Activated naive CD4-positive, alpha-beta T cell treated with Interleukin-2 at 50 U/mL for 16 hours (primary cell): ENCODE measurements around the gene SYT17.
"Not testable (repeated sequence)": the region's sequence is repeated elsewhere in the genome, so short reads cannot be mapped to it uniquely, and the experiment has no call there.

ENCODE experiments used
- DNase-seq: peaks from one replicate; pipeline ENCODE4 v3.0.0-alpha.2; 2020

Gene SYT17

DNA sequence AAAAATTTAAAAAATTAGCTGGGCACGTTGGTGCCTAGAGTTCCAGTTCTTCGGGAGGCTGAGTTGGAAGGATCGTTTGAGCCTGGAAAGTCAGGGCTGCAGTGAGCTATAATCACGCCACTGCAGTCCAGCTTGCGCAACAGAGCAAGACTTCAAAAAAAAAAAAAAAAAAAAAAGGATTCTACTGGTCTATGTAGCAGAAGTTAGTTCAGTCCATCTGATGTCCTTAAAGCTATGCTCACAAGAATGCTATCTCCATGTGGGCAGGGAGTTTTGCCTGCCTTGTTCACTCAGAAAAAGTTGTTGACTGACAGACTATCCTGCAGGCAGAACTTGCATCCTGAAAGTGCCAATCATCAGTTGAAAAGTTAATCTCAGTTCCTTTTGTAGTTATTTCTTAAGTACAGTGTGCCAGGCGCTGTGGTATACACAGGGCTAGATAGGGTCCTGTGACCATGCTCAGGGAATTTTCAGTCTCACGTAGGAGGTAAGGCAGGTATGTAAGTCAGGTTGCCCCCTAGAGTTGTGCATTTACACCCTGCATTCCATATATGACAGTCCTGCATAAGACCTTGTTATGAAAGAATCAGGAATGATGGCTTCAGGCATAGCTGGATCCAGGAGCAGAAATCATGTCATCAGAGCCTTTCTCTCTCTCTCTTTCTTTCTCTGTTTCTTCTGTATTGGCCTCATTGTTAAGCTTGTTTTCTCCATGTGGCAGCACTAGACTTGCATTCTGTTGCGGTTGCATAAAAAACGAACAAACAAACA is 7.6 kb downstream of the SYT17 start:
- DNase-seq, result no peak

DNA sequence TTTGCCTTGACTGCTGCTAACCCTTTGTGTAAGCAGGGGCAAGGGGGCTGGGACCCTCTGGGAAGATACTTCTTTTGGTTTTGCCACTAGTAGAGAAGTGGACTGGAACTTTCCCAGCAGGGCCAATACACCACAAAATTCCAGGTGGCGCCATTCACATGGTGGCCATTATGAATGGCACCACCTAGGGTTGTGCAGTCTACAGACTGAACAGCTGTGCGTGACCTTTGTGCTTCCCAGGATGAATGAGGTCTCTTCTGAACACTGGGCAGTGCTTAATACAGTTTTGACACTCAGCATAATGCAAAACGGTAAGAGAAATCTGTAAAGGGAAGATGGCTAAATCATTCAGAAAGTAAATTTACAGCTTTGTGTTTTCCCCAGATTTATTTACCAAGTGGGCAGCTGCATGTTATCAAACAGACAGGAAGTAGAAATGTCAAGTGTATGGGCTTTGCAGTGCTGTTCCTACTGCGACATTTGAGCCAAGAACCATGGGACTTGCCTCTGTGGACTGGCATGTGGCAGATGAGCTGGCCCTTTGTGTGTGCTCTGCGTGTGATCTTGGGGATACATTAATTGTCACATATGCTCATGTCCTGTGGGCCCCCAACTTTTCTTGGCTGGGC is 9.2 kb downstream of the SYT17 start:
- no peak for DNase-seq

DNA sequence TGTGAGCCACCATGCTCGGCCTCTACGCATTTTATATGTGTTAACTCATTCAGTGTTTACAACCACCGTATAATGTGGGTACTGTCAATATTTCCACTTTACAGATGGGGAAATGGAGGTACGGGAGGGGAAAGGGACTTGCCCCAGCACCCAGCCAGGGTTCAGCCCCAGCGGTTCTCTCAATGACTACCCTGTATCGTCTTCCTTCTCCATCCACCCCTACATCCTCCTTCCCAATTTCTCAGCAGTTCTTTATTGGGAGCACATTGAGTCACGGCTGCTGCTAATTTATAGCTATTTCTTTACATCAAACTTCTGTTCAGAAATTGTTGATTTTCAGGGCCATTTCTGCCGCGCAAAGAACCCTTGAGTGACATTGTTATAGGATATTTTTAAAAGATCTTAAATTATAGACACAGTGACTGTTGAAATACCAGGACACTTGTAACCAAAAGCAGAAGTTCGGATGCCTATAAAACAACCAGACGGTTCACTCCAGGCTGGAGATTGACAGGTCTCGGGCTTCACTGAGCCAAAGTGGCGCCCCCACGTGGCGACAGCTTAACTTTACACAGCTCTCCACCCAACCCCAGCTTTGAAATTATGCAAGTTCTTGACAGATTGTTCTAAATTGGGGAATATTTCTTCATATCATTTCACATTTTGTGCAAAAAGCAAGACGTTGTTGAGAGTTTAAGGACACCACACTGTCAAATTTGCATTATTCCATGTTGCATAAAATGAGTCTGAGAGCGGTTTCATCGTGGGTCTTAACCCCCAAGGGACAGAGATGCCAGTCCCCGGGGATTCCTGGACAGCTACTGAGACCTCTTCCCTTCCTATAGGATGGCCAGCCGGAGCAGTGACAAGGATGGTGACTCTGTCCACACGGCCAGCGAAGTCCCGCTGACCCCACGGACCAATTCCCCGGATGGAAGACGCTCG is 11.8 kb downstream of the SYT17 start:
- peak; percentile 48 for DNase-seq

DNA sequence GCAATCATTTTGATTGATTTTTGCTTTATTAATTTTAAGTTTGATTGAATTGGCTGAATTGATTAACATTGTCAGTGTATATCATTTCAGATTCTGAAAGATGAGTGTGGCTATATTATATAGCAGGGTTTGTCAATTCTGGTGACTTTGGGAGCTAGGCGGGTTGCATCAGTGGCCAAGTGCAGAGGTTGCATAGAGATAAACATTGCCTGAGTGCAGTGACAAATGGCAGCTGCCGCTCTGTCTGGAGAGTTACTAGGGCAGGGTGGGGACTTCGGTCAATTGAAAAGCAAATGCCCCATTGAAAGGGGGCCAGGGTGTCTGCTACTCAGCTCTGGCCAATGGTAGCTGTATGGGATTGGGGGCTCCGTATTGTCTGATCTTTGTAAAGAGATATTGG is 12.7 kb downstream of the SYT17 start:
- no peak for DNase-seq

DNA sequence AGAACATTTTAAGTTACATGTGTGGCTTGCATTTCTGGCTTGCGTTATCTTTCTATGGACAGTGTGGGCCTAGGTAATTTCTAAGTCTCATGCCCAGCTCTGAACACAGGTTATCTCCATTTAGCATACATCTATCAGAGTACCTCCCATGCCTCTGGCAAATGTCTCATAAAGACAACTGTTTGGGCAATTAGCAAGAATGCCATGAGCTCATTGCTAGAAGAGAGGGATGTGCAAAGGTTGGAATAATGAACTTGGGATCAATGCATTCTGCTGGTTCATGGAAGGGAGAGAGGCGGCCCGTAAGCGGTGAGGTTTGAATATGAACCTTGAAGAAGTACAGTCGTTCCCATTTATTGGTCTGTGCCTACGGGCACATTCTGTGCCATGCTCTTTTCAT is 14.4 kb downstream of the SYT17 start:
- no peak for DNase-seq

DNA sequence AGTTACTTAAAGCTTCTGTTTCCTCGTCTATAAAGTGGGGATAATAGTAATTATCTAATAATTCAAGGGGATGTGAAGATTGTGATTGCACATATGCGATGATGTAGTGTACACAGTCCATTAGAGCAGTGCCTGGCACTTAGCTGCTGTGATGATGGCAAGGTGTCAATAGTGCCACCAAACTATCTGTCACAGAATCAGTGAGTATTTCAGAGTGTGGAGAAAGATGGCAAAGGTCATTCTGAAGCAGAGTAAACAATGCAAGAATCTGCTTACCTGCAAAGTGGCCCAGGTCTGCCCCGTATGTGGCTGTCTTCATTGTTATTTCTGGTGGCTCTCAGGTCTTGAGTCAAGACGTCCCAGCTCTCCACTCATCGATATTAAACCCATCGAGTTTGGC is 15.1 kb downstream of the SYT17 start:
- DNase-seq, result no peak

DNA sequence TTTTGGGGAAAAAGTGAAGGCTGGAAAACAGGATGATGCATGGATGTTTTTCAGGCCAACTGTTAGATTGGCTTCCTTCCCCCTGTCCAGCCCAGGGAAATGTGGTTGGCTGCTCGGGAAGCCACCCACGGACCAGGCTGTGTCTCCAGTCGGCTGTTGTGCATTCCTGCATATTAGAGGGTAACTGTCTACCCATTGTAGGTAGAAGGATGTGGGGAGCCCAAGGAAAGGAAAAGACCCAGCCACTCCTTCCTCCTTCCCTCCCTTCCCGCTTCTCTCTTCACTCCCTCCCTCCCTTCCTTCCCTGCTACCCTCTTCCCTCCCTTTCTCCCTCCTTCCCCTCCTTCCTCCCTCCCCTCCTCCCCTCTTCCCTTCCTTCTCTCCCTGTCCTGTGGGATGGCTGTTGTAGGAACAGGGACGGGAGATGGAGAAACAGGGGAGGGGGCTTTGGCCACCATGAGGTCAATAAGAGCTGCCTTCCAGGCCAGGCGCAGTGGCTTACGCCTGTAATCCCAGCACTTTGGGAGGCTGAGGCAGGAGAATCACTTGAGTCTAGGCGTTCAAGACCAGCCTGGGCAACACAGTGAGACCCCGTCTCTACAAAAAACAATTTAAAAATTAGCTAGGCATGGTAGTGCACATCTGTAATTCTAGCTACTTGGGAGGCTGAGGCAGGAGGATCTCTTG is 16.9 kb downstream of the SYT17 start:
- no peak for DNase-seq

DNA sequence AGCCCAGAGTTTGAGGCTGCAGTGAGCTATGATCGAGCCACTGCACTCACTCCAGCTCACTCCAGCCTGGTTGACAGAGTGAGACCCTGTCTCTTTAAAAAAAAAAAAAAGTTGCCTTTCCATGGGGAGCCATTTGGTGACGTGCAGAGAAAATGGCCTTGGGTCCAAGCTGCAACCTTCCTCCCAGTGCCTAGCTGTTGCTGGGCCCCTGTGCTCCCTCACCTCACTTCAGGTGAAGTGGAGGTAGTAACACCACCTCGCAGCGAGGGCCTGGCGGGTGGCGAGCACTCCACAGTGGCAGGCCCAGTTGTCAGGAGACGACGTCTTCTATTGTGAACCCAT is 17.4 kb downstream of the SYT17 start:
- no peak for DNase-seq

DNA sequence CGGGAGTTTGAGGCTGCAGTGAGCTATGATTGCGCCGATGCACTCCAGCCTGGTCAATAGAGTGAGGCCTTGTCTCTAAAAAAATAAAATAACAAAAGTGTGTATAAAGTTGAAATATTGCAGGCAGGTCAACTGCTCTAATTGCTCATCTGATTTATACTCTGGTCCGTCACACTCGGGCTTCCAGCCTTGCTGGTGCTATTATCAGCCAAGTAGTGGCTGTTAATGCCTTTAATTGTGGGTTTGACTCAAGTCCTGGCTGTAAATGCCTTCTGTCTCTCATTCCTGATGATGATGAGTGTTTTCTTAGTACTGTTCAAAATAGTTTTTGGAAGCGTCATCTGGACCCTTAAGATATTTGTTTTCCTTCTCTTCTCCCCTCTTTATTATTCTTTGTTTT is 18.4 kb downstream of the SYT17 start:
- DNase-seq, result no peak

DNA sequence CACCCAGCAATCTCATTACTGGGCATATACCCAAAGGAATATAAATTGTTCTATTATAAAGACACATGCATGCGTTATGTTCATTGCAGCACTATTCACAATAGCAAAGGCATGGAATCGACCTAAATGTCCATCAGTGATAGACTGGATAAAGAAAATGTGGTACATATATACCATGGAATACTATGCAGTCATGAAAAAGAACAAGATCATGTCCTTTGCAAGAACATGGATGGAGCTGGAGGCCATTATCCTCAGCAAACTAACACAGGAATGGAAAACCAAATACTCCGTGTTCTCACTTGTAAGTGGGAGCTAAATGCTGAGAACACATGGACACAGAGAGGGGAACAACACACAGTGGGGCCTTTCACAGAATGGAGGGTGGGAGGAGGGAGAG is 19.9 kb downstream of the SYT17 start:
- DNase-seq, result not testable (repeated sequence)

DNA sequence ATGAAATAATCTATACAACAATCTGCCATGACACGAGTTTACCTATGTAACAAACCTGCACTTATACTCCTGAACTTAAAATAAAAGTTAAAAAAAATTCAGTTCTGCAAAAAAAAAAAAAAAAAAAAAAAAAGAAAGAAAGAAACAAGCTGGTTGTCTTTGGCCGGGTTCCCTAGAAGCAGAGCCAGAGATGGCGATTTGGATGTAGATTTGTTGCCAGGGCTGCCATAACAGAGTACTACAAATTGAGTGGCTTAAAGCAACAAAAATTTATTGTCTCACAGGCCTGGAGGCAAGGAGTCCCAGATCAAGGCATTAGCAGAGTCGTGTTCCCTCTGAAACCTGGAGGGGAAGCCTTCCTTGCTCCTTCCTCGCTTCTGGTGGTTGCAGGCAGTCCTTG is 20.4 kb downstream of the SYT17 start:
- DNase-seq, result no peak

DNA sequence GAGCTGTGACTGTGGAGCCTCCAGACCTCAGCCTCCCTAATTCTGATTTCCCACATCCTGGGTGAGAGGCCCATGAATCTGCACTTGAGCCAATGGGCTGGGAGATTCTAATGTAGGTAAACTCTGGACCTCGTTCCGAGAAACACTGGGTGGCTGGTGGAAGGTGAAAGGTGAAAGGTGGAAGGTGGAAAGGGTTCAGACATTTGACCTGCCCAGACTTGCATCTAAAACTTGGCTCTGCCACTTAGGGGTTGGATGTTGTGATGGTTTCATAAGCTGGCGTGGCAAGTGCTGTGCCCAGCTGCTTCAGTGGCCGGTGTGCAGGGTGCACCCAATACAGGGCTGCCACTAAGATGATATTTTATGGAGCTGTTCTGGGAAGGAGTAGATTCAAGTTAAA is 24.8 kb downstream of the SYT17 start:
- DNase-seq, result no peak

DNA sequence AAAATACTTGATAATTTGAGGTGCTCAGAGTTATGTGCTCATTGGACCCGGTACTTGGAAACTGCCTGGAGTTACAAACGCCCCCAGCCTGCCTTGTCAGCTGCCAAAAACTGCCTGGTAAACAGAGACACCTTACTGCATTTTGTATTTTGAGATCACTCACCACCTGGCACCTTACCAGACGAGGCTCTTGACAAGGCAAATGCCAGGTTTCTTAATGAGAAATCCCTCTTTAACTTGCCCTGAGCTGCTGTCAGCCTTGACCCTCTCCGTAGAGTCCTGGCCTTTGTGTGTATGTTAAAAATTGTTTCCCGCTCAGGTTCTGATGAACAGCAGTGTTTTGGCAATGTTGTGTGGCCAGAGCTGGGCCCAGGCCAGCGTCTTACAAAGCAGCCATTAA is 28.8 kb downstream of the SYT17 start:
- DNase-seq, result no peak

DNA sequence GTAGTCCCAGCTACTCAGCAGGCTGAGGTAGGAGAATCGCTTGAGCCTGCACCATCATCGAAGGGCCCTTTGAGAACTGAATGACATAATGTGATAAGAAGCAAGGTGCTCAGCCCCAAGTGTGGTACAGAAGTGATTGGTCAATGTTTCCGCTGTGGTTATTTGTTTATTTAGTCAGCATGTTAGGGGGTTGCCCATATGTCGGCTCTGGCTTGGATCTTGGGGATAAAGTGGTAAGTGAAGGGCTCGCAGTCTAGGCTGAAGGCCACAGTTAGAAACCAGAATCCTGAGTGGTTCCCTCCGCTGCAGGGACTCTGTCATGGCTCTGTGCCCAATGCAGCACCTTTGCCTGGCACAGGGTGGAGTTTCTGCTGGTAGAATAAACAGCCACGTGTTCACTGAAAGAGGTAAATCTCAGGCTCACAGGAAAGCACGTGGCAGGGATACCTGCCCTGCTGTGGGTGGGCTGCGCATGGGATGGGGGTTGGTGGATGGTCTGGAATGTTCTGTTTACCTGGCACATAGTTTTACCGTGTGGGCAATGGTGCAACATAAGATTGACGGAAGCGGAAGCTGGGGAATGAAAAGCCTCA is 35.4 kb downstream of the SYT17 start:
- DNase-seq, result no peak

DNA sequence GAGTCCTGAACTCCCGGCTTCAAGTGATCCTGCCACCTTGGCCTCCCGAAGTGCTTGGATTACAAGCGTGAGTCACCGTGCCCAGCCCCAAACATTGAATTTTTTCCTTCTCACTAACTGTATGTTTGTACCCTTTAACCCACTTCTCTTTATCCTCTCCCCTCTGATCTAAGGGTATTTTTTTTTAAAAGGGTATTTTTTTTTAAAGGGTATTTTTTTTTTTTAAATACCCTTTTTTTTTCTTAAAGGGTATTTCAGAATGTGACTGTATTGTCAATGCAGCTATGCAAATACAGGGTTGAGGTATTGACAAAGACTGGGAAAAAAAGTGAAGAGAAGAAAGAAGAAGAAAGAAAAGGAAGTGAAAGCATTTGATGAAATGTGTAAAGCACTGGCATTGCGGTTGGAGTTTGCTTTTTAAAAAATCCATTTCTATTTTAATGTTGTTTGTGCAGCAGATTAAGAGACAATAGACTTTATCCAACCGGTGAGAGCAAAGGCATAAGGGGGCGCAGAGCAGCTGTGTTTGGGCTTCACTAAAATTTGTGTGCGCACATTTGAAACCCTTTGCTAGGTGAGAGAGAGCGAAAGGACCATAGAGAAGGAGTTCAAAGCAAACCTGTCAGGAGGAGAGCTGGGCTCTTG is 42.4 kb downstream of the SYT17 start:
- DNase-seq, result no peak

DNA sequence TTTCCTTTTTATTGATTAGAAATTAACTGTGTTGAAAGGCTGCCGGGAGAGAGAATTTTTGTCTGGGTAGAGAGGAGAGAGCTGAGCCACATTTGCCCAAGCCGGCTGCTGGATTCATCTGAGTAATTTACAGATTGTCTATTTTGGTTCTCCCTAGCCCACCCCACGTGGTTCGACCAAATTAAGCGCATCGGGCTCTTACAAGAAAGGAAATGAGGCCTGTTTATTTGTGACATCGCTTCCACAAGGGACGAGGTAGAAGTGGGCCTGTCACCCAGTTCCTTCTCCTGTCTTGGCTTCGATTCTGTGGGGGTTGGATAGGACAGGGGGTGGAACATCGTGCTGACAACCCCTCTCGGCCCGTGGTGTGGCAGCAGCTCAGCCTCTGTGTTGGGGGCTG is 42.9 kb downstream of the SYT17 start:
- no peak for DNase-seq

DNA sequence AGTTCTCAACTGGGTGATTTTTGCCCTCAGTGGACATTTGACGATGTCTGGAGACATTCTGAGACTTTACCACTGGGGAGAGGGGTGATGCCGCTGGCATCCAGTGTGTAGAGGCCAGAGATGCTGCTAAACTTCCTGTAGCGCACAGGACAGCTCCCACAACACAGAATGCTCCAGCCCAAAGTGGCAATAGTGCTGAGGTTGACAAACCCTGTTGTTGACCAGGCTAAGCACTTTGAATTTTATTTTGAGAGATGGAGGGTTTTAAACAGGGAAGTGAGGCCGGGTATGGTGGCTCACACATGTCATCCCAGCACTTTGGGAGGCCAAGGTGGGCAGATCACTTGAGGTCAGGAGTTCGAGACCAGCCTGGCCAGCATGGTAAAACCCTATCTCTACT is 44.0 kb downstream of the SYT17 start:
- no peak for DNase-seq

DNA sequence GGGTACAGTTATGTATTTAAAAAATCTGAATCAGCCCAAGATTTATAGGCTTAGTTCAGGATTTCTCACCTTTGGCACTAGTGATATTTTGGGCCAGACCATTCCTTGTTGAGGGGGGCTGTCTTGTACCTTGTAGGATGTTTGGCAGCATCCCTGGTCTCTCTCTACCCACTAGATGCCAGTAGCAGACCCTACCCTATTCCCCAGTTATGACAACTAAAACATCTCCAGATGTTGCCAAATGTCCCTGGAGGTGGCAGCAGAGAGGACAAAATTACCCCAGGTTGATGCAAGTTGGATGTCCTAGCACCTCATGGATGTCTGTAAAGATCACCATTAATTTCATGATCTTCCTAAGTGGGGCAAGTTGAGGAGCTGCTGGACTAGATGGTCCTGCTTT is 45.8 kb downstream of the SYT17 start:
- DNase-seq, result no peak

DNA sequence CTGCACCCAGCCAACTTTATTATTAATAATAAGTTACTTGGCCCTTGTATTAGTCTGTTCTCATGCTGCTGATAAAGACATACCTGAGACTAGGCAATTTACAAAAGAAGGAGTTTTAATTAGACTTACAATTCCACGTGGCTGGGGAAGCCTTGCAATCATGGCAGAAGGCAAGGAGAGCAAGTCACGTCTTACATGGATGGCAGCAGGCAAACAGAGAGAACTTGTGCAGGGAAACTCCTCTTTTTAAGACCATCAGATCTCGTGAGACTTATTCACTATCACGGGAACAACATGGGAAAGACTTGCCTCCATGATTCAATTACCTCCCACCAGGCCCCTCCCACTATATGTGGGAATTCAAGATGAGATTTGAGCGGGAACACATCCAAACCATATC is 47.7 kb downstream of the SYT17 start:
- DNase-seq, result no peak

DNA sequence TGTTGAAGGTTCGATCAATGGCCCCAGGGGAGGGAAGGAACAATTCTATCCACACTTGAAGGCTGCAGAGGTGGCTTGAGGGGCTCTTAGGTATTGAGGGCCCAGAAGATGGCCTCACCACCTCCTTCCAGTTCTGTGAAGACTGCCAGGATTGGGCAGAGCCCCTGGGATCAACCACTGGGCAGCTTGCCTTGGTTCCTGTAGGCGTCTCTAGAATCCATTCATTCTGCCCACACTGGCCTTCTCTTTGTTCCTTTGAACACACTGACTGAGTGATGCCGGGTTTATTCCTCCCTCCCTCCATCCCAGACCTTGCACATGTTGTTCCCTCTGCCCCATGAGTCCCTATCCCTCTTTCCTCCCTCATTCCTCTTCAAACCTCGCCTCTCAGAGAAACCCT is 50.5 kb downstream of the SYT17 start:
- DNase-seq, result no peak

DNA sequence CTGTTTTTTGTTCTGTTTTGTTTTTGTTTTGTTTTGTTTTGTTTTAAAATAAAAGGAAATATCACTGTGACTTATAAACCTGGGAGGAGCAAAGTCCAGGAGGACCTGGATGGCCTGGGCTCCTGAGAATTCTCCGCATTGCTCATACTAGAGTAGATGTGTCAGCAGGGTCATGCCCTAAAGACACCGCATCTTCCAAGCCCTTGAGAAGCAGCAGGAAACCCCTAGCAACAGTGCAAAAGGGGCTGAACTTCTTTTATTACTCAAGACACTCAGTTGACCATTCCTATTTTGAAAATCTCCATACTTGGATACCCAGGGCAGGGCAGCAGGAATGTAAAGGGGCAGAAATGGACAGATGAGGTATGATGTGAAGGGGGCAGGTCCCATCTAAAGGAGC is 51.8 kb downstream of the SYT17 start:
- DNase-seq, result no peak
